SHP77 (cell line): Measurements from ENCODE around the gene FAM219A.

Experiments
- DNase-seq, 2 experiments: peaks; one replicate each; lab custom pipeline; 2025; lab: John Stamatoyannopoulos, UW

Gene FAM219A

DNA sequence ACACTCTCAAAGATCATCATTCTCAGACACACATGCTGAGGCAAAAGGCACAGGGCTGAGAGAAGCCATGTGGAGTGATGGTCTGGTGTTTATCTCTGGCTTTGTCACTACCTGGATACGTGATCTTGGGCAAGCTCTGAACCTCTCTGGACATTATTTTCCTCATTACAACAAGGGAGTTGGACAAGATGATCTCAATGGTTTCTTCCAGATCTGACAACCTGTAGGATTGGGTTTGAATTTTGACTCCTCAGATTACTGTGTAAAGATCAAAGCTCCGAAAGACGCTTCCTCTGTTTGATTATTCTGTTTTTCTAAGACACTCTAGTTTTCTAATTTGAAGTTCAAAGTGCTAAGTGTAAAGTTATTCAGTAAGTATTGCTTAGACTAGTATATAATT, 109.0 kb downstream of the FAM219A start:
- DNase-seq: no peak
